ENCODE measurements around the gene FBXL19.

Gene FBXL19

DNA sequence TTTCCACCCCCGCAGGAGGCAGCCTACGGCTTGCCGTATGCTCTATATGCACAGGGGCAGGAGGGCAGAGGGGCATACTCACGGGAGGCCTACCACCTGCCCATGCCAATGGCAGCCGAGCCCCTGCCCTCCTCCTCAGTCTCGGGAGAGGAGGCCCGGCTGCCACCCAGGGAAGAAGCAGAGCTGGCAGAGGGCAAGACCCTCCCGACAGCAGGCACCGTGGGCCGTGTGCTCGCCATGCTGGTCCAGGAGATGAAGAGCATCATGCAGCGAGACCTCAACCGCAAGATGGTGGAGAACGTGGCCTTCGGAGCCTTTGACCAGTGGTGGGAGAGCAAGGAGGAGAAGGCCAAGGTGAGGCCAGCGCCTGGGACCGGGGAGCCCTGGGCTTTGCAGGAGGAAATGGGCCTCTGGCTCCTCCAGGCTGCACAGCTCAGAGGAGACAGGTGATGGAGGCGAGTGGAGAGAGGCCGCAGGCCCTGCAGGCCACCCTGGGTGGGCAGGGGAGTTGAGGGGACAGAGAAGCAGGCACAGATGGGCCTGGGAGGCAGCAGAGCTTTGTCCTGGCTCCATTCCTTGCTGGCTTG, 42.8 kb downstream of the FBXL19 start:
- no peak for DNase-seq (ENCODE audit: low read depth)

DNA sequence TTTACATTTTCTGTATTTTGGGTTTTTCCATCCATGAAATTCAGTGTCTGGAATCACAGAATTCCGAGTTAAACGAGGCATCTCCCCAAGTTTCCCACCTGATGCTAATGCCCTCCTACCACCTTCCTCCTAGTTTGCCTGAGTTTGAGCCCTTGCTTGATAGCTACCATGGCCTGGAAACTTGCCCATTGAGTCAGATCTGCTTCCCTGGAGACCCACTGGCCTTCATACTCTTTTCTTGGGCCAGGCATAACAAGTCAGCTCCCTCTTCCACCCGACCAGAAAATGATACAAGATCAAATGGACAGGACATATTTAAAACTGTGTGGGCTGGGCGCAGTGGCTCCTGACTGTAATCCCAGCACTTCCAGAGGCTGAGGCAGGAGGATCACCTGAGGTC, 44.4 kb downstream of the FBXL19 start:
- DNase-seq (ENCODE audit: low read depth), result peak; percentile 48

DNA sequence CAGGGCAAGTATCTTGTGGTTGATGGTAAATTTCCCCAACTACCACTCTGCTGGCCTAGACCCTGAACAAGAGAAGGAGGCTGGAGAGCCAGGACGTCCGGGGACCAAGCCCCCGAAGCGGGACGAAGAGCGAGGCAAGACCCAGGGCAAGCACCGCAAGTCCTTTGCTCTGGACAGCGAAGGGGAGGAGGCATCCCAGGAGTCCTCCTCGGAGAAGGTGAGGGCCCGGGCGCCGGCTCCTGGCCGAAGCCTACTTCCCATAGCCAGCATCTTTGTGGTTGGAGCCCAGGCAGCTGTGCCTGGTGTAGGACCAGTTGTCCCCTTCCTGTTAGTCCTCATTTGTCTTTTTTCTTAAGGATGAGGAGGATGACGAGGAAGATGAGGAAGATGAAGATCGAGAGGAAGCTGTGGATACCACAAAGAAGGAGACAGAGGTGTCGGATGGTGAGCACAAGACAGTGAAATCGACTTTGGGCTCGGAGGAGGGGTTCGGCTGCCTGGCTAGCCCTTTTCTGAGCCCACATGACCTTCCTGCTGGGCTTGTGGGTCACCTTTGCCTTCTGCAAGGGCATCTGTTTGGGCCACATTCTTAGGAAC, 46.0 kb downstream of the FBXL19 start:
- no peak for DNase-seq (ENCODE audit: low read depth)

DNA sequence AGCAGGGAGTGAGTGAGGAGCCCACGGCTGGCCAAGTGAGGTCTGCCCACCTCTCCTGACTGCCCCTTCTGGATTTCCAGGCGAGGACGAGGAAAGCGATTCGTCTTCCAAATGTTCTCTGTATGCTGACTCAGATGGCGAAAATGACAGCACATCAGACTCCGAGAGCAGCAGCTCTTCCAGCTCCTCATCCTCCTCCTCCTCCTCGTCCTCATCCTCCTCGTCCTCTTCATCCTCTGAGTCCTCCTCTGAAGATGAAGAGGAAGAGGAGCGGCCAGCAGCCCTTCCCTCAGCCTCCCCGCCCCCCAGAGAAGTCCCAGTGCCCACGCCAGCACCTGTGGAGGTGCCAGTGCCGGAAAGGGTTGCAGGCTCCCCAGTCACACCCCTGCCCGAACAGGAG, 47.9 kb downstream of the FBXL19 start:
- DNase-seq (ENCODE audit: low read depth), result no peak

DNA sequence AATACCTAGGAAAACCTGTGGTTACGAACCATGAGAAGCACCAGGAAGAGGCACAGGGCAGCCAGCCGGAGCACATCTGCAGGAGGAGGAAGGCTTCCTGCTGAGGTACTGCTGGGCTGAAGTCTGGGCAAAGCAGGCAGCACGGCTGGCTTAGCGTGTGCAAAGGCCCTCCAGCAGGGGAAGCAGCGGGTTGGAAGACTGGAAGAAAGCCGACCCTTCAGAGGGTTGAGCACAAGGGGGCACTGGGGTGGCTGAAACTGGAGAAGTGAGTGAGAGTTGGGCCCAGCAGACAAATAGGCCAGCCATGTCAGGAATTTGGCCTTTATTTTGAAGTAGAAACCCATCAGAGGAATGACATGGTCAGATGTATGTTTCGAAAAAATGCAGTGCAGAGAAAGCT, 49.5 kb downstream of the FBXL19 start:
- no peak for DNase-seq (ENCODE audit: low read depth)

DNA sequence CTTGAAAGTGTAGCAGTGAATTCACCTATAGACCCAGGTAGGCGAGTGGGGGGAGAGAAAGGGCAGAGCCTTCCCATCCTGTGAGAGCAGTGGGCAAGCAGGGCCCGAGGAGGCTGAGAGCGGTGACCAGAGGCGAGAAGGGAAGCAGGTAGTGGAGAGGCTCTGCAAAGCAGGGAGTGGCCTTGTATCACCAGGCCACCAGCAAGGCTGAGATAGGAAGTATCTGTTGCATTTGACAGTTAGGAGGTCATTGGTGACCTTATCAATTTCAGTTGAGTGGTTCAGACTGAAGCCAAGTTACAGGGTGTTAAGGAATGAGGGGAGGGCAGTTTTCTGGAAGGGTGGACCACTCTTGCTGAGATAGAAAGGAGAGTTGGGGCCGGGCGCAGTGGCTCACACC, 51.0 kb downstream of the FBXL19 start:
- no peak for DNase-seq (ENCODE audit: low read depth)

DNA sequence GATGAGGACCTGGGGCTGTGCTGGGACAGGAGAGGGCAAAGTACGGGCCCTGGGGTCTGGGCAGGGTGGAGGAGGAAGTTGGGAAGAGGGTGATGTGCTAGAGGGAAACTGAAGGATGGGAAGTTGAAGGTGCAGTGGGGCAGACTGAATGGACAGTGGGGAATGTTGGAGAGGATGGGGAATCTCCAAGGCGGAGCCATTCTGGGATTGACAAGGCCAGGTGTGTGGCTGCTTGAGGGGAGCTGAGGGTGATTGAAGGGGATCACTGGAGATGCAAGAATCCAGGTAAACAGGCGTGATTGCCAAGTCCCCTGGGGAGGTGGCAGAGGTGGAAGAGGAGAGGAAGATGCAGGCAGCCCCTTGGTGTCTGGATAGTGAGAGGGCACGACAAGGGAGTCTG, 53.1 kb downstream of the FBXL19 start:
- DNase-seq (ENCODE audit: low read depth), result no peak

DNA sequence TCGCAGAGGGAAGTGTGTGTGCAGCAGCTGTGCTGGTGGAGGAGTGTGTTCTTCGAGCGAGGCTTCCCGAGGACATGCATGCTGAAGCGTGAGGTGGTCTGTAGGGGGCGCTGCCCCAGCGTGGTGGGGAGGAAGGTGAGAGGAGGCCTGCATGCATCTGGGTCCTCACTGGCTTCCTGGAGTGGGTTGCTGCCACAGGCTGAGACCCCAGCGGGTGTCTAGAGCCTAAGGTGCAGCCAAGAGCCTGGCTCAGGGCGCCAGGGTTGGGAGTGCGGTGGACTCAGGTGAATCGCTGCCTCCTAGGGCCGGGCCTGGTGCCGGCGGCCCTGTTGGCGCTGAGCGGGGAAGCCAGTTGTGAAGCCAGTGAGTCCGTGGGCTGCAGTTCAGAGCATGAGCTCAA, 54.1 kb downstream of the FBXL19 start:
- DNase-seq (ENCODE audit: low read depth), result no peak

DNA sequence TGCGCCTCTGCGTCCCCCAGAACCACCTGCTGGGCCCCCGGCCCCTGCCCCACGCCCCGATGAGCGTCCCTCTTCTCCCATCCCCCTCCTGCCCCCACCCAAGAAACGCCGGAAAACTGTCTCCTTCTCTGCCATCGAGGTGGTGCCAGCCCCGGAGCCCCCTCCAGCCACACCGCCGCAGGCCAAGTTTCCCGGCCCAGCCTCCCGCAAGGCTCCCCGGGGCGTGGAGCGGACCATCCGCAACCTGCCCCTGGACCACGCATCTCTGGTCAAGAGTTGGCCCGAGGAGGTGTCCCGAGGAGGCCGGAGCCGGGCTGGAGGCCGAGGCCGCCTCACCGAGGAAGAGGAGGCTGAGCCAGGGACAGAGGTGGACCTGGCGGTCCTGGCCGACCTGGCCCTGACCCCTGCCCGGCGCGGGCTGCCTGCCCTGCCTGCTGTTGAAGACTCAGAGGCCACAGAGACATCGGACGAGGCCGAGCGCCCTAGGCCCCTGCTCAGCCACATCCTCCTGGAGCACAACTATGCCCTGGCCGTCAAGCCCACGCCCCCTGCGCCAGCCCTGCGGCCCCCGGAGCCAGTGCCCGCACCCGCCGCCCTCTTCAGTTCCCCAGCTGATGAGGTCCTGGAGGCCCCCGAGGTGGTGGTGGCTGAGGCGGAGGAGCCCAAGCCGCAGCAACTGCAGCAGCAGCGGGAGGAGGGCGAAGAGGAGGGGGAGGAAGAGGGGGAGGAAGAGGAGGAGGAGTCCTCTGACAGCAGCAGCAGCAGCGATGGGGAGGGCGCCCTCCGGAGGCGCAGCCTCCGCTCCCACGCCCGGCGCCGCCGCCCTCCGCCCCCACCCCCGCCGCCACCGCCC, 56.0 kb downstream of the FBXL19 start:
- no peak for DNase-seq (ENCODE audit: low read depth)

DNA sequence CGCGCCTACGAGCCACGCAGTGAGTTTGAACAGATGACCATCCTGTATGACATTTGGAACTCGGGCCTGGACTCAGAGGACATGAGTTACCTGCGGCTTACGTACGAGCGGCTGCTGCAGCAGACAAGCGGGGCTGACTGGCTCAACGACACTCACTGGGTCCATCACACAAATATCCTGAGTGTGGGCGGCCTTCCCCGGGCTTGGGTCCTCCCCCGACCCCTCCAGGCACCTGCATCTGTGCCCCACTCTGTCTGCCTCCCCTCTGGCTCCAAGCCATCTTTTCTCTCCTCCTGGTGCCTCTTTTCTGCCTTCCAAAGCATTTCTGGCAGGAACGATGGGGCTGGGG, 56.6 kb downstream of the FBXL19 start:
- DNase-seq (ENCODE audit: low read depth), result no peak

DNA sequence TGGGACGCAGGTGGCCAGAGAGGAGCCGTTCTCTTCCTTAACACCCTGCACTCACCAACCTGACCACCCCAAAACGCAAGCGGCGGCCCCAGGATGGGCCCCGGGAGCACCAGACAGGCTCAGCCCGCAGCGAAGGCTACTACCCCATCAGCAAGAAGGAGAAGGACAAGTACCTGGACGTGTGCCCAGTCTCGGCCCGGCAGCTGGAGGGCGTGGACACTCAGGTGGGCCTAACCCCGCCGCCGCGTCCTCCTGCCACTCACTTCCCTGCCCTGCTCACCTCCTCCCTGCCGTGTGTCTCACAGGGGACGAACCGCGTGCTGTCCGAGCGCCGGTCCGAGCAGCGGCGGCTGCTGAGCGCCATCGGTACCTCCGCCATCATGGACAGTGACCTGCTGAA, 57.1 kb downstream of the FBXL19 start:
- DNase-seq (ENCODE audit: low read depth), result no peak

DNA sequence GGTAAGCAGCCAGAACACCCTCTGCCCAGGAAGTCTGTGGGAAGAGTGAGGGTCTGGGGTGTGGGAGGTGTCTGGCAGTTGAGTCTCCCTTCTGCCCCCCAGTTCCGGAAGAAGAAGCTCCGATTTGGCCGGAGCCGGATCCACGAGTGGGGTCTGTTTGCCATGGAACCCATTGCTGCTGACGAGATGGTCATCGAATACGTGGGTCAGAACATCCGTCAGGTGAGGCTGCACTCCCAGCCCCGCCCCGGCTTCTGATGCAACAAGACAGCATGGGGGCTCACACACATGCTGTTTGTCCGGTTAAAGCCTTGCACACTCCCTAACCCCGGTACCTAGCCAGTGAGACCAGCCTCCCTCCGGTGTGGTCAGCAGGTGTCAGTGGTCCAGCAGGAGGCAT, 57.6 kb downstream of the FBXL19 start:
- DNase-seq (ENCODE audit: low read depth), result no peak

DNA sequence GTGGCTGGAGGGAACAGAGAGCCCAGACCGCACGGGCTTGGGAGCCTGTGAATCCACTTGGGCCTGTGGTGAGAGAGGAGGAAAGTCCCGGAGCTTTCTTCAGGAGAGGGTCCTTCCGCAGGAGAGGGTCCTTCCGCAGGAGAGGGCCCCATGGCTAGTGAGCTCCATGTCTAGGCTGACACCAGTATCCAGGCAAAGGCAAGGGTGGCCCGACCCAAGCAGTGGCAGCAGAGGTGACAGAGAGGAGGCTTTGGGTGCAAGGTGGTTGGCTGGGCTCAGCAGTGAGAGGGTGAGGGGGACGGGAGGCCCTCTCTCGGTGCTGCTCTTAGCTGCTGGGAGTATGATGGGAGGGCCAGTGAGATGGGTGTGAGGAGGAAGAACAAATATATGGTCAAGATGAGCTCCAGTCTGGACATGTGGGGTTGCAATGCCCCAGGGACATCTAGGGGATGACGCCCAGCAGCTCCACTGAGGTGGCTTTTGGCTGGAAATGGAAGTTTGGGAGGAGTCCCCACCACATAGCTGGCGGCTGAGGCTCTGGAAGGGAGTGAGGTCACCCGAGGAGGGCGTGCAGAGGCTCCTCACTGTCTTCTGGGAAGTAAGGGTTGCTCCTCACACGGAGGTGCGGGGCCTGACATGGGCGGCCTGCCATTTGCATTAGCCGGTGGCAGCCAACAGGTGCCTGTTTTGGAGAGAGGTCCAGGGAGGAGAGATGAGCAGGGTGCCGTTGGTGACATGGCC, 59.3 kb downstream of the FBXL19 start:
- DNase-seq (ENCODE audit: low read depth), result peak; percentile 66

DNA sequence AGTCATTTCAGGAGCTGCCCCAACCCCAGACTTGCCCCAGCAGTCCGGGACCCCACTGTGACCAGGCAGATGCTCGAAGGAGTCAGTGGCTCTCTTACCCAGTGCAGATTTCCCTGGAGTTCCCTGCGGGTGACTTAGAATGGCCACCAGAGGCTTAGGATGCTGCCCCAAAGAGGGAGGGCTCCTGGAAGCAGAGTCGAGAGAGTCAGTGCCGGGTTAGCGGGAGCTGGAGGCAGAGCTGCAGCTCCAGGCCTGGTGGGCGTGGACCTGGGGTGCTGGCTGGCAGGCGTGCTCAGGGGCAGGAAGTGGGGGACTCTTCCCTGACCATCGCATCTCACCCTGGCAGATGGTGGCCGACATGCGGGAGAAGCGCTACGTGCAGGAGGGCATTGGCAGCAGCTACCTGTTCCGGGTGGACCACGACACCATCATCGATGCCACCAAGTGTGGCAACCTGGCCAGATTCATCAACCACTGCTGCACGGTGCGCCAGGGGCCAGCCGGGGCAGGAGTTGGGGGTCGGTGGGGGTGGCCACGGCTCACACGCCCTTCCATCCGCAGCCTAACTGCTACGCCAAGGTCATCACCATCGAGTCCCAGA, 60.0 kb downstream of the FBXL19 start:
- DNase-seq (ENCODE audit: low read depth), result no peak

DNA sequence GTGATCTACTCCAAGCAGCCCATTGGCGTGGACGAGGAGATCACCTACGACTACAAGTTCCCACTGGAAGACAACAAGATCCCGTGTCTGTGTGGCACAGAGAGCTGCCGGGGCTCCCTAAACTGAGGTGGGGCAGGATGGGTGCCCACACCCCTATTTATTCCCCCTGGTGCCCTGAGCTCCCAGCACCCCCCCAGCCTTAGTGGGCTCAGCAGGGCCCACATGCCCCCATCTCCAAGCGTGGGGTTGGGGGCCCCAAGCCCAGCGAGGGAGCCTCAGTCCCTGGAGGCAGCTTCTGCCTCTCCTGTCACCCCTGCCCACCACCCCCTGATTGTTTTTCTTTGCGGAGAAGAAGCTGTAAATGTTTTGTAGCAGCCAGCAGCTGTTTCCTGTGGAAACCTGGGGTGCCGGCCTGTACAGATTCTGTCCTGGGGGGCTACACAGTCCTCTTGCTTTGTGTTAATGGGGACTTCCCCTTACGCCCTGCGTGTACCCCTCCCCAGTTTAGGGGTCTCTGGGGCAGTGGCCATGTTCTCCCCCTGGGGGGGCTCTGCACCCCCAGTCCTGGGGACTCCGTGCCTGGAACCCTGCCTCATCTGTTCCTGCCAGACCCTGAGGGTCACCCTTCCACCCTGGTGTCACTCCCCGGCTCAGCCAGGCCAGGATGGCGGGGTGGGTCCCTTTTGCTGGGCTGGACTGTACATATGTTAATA, 60.7 kb downstream of the FBXL19 start:
- DNase-seq (ENCODE audit: low read depth), result no peak

DNA sequence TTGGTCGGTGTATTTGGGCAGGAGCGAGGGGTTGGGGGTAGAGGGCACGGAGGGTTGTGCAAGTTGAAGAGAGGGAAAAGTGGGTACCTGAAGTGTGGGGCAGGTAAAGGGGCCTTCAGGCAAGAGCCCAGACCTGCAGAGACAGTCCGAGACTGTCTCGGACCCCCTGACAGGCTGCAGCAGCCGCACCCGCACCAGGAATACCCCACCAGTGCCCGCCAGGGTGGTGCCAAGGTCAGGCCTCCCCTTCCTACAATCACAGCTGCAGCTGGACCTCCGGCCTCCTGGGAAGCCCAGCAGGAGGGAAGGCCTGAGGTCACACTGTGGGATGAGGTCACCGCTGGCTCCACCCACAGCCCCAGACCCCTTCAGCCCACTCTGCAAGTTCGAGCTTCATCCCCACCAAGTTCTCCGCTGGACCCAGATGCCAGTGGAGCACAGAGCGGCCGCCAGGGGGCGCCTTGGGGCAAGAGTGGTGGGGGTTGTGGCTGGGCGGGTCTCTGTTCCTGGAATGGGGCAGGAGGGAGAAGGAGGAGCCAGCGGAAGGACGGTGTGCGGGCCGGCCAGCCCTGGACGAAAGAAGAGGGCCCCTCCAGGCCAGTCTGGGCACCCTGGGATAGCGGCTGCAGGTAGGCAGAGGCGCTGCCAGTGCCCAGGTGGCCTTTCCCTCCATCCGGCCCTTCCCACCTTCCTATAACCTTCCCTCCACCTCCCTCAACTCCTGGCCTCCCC, 61.5 kb downstream of the FBXL19 start, which contains the start of gene HSD3B7:
Gene HSD3B7 (plus strand): TSS at position 539 of the 732 bp plus-strand sequence. CDS start 452 bp downstream, outside the sequence.
- DNase-seq (ENCODE audit: low read depth), result peak; percentile 58

DNA sequence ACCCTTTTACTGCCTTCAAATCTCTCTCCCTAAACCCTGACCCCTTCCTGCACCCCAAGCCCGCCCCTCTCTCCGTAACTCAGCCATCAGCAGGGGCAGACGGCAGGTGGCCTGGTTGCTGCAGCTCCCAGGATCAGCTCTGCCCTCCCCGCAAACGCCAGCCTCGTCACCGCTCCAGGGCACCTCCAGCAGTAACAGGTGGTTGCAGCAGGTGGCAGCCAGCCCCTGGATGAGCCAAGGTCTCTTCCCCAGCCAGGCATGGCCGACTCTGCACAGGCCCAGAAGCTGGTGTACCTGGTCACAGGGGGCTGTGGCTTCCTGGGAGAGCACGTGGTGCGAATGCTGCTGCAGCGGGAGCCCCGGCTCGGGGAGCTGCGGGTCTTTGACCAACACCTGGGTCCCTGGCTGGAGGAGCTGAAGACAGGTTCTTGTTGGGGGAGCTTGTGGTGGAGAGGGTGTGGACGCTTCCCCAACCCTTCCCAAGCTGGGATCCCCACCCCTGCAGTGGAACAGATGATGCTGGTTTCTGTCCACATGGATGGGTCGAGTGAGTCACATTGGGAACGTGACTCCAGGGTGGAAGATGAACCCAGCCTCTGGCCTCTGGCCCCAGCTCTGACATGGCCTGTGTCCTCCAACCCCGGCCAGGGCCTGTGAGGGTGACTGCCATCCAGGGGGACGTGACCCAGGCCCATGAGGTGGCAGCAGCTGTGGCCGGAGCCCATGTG, 62.2 kb downstream of the FBXL19 start:
- peak; percentile 54 for DNase-seq (ENCODE audit: low read depth)

DNA sequence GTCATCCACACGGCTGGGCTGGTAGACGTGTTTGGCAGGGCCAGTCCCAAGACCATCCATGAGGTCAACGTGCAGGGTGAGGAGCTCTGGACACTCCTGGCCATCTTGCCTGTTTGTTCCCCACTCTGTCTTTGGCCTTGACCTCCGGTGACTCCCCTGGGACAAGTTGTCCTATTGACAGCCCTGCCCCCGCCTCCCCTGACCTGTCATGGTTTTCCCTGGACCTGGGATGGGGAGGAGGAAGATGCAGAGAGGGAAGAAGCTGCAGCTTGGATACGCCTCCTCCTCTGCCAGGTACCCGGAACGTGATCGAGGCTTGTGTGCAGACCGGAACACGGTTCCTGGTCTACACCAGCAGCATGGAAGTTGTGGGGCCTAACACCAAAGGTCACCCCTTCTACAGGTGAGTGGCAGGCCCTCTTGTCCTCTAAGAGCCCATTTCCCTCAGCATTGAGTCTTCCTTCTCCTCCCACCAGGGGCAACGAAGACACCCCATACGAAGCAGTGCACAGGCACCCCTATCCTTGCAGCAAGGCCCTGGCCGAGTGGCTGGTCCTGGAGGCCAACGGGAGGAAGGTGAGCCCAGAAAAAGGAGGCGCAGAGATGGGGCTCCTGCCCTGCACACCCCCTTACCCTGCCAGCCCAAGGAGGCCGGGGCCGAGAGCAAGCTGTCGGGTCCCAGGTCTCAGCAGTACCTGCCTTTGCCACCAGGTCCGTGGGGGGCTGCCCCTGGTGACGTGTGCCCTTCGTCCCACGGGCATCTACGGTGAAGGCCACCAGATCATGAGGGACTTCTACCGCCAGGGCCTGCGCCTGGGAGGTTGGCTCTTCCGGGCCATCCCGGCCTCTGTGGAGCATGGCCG, 63.0 kb downstream of the FBXL19 start:
- DNase-seq (ENCODE audit: low read depth), result no peak

DNA sequence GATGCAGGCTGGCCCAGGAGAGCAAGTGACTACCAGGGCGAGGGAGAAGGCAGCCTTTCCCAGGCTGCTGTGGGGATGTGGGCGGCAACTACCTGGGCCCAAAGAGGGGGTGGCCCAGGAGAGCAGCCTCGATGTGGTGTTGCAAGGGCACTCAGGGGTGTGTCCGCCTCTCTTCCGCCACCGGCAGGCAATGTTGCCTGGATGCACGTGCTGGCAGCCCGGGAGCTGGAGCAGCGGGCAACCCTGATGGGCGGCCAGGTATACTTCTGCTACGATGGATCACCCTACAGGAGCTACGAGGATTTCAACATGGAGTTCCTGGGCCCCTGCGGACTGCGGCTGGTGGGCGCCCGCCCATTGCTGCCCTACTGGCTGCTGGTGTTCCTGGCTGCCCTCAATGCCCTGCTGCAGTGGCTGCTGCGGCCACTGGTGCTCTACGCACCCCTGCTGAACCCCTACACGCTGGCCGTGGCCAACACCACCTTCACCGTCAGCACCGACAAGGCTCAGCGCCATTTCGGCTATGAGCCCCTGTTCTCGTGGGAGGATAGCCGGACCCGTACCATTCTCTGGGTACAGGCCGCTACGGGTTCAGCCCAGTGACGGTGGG, 64.3 kb downstream of the FBXL19 start:
- no peak for DNase-seq (ENCODE audit: low read depth)
